IMR-90 (cell line): ENCODE data around the gene NAA50. TPM values are rescaled to one million over a fixed set of nuclear protein-coding genes. Genes with fewer than 3 reads are reported as not detected.

Experiments
- ATAC-seq: fragments of 200-7000 bp; cut with Tn5 transposase; 2 replicates; pipeline ENCODE4 v1.9.1; 2020; ENCODE audit warnings: low read depth, mild to moderate bottlenecking, moderate library complexity
- BruUV-seq: library from RNA; stranded (reverse); fragments of 400-500 nt; replicated peaks from 2 replicates; lab custom pipeline; 2021; lab: Mats Ljungman, UMichigan
- CTCF ChIA-PET: fragments of 300-600 bp; formaldehyde crosslinking; extraction: SDS; loops from one replicate; lab custom pipeline; 2021; ENCODE audit warnings: antibody characterized with exemption; lab: Yijun Ruan, JAX
- POLR2A ChIA-PET: fragments of 300-600 bp; sonication (Branson Sonifier 250); formaldehyde crosslinking; loops from one replicate; lab custom pipeline; 2022; ENCODE audit warnings: antibody characterized with exemption; ENCODE audit not compliant: unreplicated experiment; lab: Charles Lee
- DNase-seq: peaks from one replicate; pipeline ENCODE4 v3.0.0; 2013
- H2AFZ ChIP-seq: replicated peaks from 2 replicates; pipeline ENCODE3; 2013; ENCODE audit warnings: low read length, mild to moderate bottlenecking; ENCODE audit not compliant: poor library complexity
- H2AK5ac ChIP-seq: 2 replicates; pipeline ENCODE4 v1.6.1; 2013; ENCODE audit warnings: low read depth, low read length, inconsistent platforms
- H2AK9ac ChIP-seq: replicated peaks from 2 replicates; pipeline ENCODE3; 2013; ENCODE audit warnings: mild to moderate bottlenecking, low read depth, low read length, moderate library complexity; ENCODE audit not compliant: poor library complexity
- H2BK120ac ChIP-seq: 2 replicates; pipeline ENCODE4 v1.6.1; 2013; ENCODE audit warnings: low read depth, low read length, inconsistent platforms
- H2BK15ac ChIP-seq: 3 replicates; pipeline ENCODE4 v1.6.1; 2013; ENCODE audit warnings: low read depth, low read length, inconsistent platforms
- H2BK20ac ChIP-seq: 2 replicates; pipeline ENCODE4 v1.6.1; 2013; ENCODE audit warnings: low read depth, mild to moderate bottlenecking, inconsistent platforms, low read length, moderate library complexity
- H2BK5ac ChIP-seq: 2 replicates; pipeline ENCODE4 v1.6.1; 2013; ENCODE audit warnings: mild to moderate bottlenecking, low read depth, low read length, inconsistent platforms; ENCODE audit not compliant: poor library complexity, severe bottlenecking
- H3K14ac ChIP-seq: replicated peaks from 2 replicates; pipeline ENCODE4 v1.6.1; 2013; ENCODE audit warnings: low read depth, low read length, inconsistent platforms
- H3K18ac ChIP-seq: 2 replicates; pipeline ENCODE4 v1.6.1; 2013; ENCODE audit warnings: low read depth, low read length, control low read depth
- H3K23ac ChIP-seq: 2 replicates; pipeline ENCODE4 v1.6.1; 2013; ENCODE audit warnings: low read depth, low read length, inconsistent platforms
- H3K27ac ChIP-seq: 2 replicates; pipeline ENCODE4 v1.5.1; 2013; ENCODE audit warnings: mild to moderate bottlenecking, control low read depth, low read length; ENCODE audit not compliant: insufficient read depth
- H3K27me3 ChIP-seq: 2 replicates; pipeline ENCODE4 v1.6.1; 2013; ENCODE audit warnings: low read length; ENCODE audit not compliant: control insufficient read depth, insufficient read depth
- H3K36me3 ChIP-seq: 2 replicates; pipeline ENCODE4 v1.6.1; 2013; ENCODE audit warnings: low read length, mixed read lengths; ENCODE audit not compliant: control insufficient read depth, insufficient read depth
- H3K4ac ChIP-seq: 2 replicates; pipeline ENCODE4 v1.6.1; 2013; ENCODE audit warnings: low read depth, low read length, inconsistent platforms
- H3K4me1 ChIP-seq: 2 replicates; pipeline ENCODE4 v1.6.1; 2013; ENCODE audit warnings: low read length, mixed read lengths; ENCODE audit not compliant: control insufficient read depth, insufficient read depth
- H3K4me2 ChIP-seq: 2 replicates; pipeline ENCODE4 v1.6.1; 2013; ENCODE audit warnings: low read depth, mild to moderate bottlenecking, control low read depth, low read length, moderate library complexity
- H3K4me3 ChIP-seq: 2 replicates; pipeline ENCODE4 v1.5.1; 2013; ENCODE audit warnings: low read depth, mild to moderate bottlenecking, control low read depth, low read length, moderate library complexity; ENCODE audit not compliant: insufficient read depth
- H3K56ac ChIP-seq: 2 replicates; pipeline ENCODE4 v1.6.1; 2013; ENCODE audit warnings: low read length, inconsistent platforms; ENCODE audit not compliant: insufficient read depth; ENCODE audit errors: extremely low read depth
- H3K79me1 ChIP-seq, 2 experiments: 2 replicates each; pipeline ENCODE4 v1.6.1; 2013; ENCODE audit warnings: low read length in 2 of 2, inconsistent platforms in 1 of 2, low read depth in 1 of 2
- H3K9ac ChIP-seq: 2 replicates; pipeline ENCODE4 v1.6.1; 2013; ENCODE audit warnings: low read depth, low read length, control low read depth
- H3K9me1 ChIP-seq: 2 replicates; pipeline ENCODE4 v1.6.1; 2013; ENCODE audit warnings: low read length, inconsistent platforms; ENCODE audit not compliant: insufficient read depth
- H3K9me3 ChIP-seq: 2 replicates; pipeline ENCODE4 v1.6.1; 2013; ENCODE audit warnings: low read length; ENCODE audit not compliant: control insufficient read depth, insufficient read depth
- H4K20me1 ChIP-seq: 2 replicates; pipeline ENCODE4 v1.6.1; 2013; ENCODE audit warnings: low read length, inconsistent platforms; ENCODE audit not compliant: insufficient read depth
- H4K5ac ChIP-seq: 2 replicates; pipeline ENCODE4 v1.6.1; 2013; ENCODE audit warnings: mild to moderate bottlenecking, low read depth, low read length, control low read depth
- H4K8ac ChIP-seq, 2 experiments: 2 replicates each; pipeline ENCODE4 v1.6.1; 2013; ENCODE audit warnings: low read depth in 2 of 2, low read length in 2 of 2, control low read depth in 1 of 2, inconsistent platforms in 1 of 2
- H4K91ac ChIP-seq: 2 replicates; pipeline ENCODE4 v1.6.1; 2013; ENCODE audit warnings: low read depth, low read length, inconsistent platforms; ENCODE audit not compliant: insufficient read depth
- MAZ ChIP-seq: IDR thresholded peaks from 2 replicates; pipeline ENCODE4 v1.6.1; 2012; ENCODE audit warnings: low read depth, mild to moderate bottlenecking, low read length, improper control_type of control experiment, moderate library complexity, borderline replicate concordance
- RAD21 ChIP-seq: IDR thresholded peaks from 2 replicates; pipeline ENCODE4 v1.6.1; 2012; ENCODE audit warnings: low read length, improper control_type of control experiment
- SMC3 ChIP-seq: fragments of 150-350 bp; IDR thresholded peaks from 2 replicates; pipeline ENCODE4 v1.6.1; 2016; ENCODE audit warnings: low read depth, mild to moderate bottlenecking, antibody characterized with exemption, low read length, moderate library complexity
- WGBS, 2 experiments: methylation state at CpG; one replicate each; pipeline versions ENCODE4 v1.1.5 to v1.1.7; 2013; ENCODE audit warnings: missing lambda C conversion rate in 2 of 2; ENCODE audit not compliant: insufficient read length in 1 of 2; ENCODE audit errors: extremely low coverage in 2 of 2; 5-methylcytosine and 5-hydroxymethylcytosine counted together
- dilution Hi-C: fragments of 300-500 bp; cut with HindIII; formaldehyde crosslinking; loops from one replicate; pipeline ENCODE4 v1.14.3; 2018; ENCODE audit warnings: low sequenced_read_pairs; ENCODE audit not compliant: unreplicated experiment
- in situ Hi-C: fragments of 300-500 bp; cut with MboI; formaldehyde crosslinking; loops from 3 replicates; pipeline ENCODE4 v1.14.3; 2019; ENCODE audit warnings: low sequenced_read_pairs, inconsistent platforms, mixed read lengths
- intact Hi-C: fragments of 100-400 bp; cut with micrococcal nuclease; formaldehyde crosslinking; loops from 2 replicates; pipeline ENCODE4 v1.10.0; 2022
- polyA plus RNA-seq, 3 experiments: library from polyadenylated mRNA; depleted of rRNA; stranded (reverse); fragments of >200 nt; gene quantifications; 2 replicates each; pipeline ENCODE4 v1.2.3, GENCODE V29; 2012; ENCODE audit warnings: low replicate concordance in 1 of 3
- total RNA-seq: library from RNA; depleted of rRNA; stranded (reverse); fragments of >200 nt; gene quantifications from 2 replicates; pipeline ENCODE4 v1.2.3, GENCODE V29; 2012

Gene NAA50
- total and polyA plus RNA-seq, 2 of the 4 experiments (the other 2 are of a cell fraction), result 42.4 to 125 TPM

- no peak overlapping the region for H2BK20ac ChIP-seq
- BruUV-seq, result no TSS peak
- no peak overlapping the region; the same call in 1 of the 2 replicates for H2BK120ac ChIP-seq
- H4K91ac ChIP-seq, result 0 out of 2 replicates have a peak overlapping the region, but pooled peaks have one; percentile 13
- H3K56ac ChIP-seq, result no peak overlapping the region
- WGBS, 2 experiments, result no CpG with 5 or more reads among the region's 3 CpGs
- in situ Hi-C loops (no loop called here), intact Hi-C loops (no loop called here), dilution Hi-C loops (no loop called here)
- H3K27me3 ChIP-seq, result no peaks in the 10 kb centered on the region
- no peak overlapping the region for H3K27ac ChIP-seq
- no peaks in the 10 kb centered on the region for H3K9me3 ChIP-seq
- ChIA-PET POLR2A (no interaction called here), CTCF (no interaction called here)
- no peak overlapping the region for H3K9ac ChIP-seq
- H3K18ac ChIP-seq, result no peak overlapping the region
- H2AK9ac ChIP-seq, result no peak overlapping the region
- H3K4ac ChIP-seq, result no peak overlapping the region
- TF ChIP-seq RAD21, result no peak
- no peak for TF ChIP-seq MAZ
- no peak for TF ChIP-seq SMC3
- no peak overlapping the region for H4K8ac ChIP-seq
- peaks cover 13% of the 10 kb centered on the region for H3K4me1 ChIP-seq
- H2BK15ac ChIP-seq, result no peak overlapping the region
- H3K23ac ChIP-seq, result peak overlapping the region; percentile 59; the same call in 1 of the 2 replicates
- peaks cover 10% of the 10 kb centered on the region for H3K9me1 ChIP-seq
- H3K4me2 ChIP-seq, result no peak overlapping the region
- H3K4me3 ChIP-seq, result no peak overlapping the region
- H3K79me1 ChIP-seq, result peaks cover 30 to 38% of the 10 kb centered on the region in 2 experiments
- H2AFZ ChIP-seq, result no peak overlapping the region
- H3K36me3 ChIP-seq, result peaks cover 5% of the 10 kb centered on the region
- ATAC-seq, result no peak
- no peak overlapping the region; the same call in 1 of the 2 replicates for H4K5ac ChIP-seq
- DNase-seq, result no peak
- H3K14ac ChIP-seq, result no peak overlapping the region
- H4K20me1 ChIP-seq, result no peaks in the 10 kb centered on the region
- H2BK5ac ChIP-seq, result no peak overlapping the region
- no peak overlapping the region for H2AK5ac ChIP-seq
These were observed 30.5 kb upstream of the NAA50 start for GRCh38 chr3:113776564-113776963.
